K562 (cell line): ENCODE data around the gene MCM7. TPM values are rescaled to one million over a fixed set of nuclear protein-coding genes. Genes with fewer than 3 reads are reported as not detected.

Experiments
- BHLHE40 ChIP-seq: IDR thresholded peaks from 2 replicates; pipeline ENCODE4 v1.6.1; 2011; ENCODE audit warnings: low read length, improper control_type of control experiment
- BRD4 ChIP-seq: fragments of 200-600 bp; sonication (generic); IDR thresholded peaks from 2 replicates; pipeline ENCODE4 v1.6.1; 2017; ENCODE audit warnings: inconsistent platforms
- DIDO1 ChIP-seq: fragments of 450-650 bp; IDR thresholded peaks from 2 replicates; pipeline ENCODE4 v1.6.1; 2016; ENCODE audit warnings: low read depth, missing biosample characterization, missing genetic modification characterization
- EP300 ChIP-seq: IDR thresholded peaks from 2 replicates; pipeline ENCODE4 v1.6.1; 2012; ENCODE audit warnings: low read length, improper control_type of control experiment
- ETV1 ChIP-seq: fragments of 450-650 bp; conservative IDR thresholded peaks from 2 replicates; pipeline ENCODE4 v1.6.1; 2016; ENCODE audit warnings: missing genetic modification characterization, control low read depth, low read depth, missing compliant biosample characterization
- ETV5 ChIP-seq: sonication (generic); formaldehyde crosslinking; IDR thresholded peaks from 2 replicates; pipeline ENCODE4 v1.4.0; 2020; ENCODE audit warnings: low read depth, mild to moderate bottlenecking, missing genetic modification reagents
- JUN ChIP-seq, 2 experiments: sonication (generic) in 1 of 2; formaldehyde crosslinking in 1 of 2; IDR thresholded peaks; 2 replicates each; pipeline versions ENCODE4 v1.6.1 to v1.8.0; 2012 to 2022; ENCODE audit warnings: borderline replicate concordance in 2 of 2, mild to moderate bottlenecking in 2 of 2, improper control_type of control experiment in 1 of 2, low read depth in 1 of 2, low read length in 1 of 2, missing genetic modification reagents in 1 of 2
- KAT2B ChIP-seq: IDR thresholded peaks from one replicate; pipeline ENCODE4 v1.6.1; 2012; ENCODE audit warnings: low read depth, mild to moderate bottlenecking, control low read depth, inconsistent platforms, low read length, moderate library complexity
- KDM2B ChIP-seq: fragments of 250-450 bp; sonication (Bioruptor Pico); IDR thresholded peaks from 2 replicates; pipeline ENCODE4 v1.8.0; 2021; ENCODE audit warnings: mild to moderate bottlenecking, moderate library complexity
- MEIS2 ChIP-seq: fragments of 450-650 bp; IDR thresholded peaks from 2 replicates; pipeline ENCODE4 v1.6.1; 2014; ENCODE audit warnings: mild to moderate bottlenecking; ENCODE audit not compliant: partially characterized antibody
- TAF9B ChIP-seq: fragments of 450-650 bp; IDR thresholded peaks from 2 replicates; pipeline ENCODE4 v1.6.1; 2018; ENCODE audit warnings: mild to moderate bottlenecking; ENCODE audit not compliant: partially characterized antibody
- ZNF347 ChIP-seq: fragments of 450-650 bp; formaldehyde crosslinking; IDR thresholded peaks from 2 replicates; pipeline ENCODE4 v1.4.0; 2020; ENCODE audit warnings: low read depth, mild to moderate bottlenecking, moderate library complexity
- polyA plus RNA-seq, 8 experiments: library from polyadenylated mRNA; depleted of rRNA in 4 of 8; stranded (reverse) in 5 of 8; unstranded in 3 of 8; fragments of >200 nt; fragmentation: Nextera tagmentation in 2 of 8; fragmentation: Illumina TruSeq in 1 of 8; extraction: Ambion mirVana in 2 of 8; extraction: Trizol in 1 of 8; gene quantifications; 2 replicates each; pipeline versions ENCODE4 v1.2.1 to v1.2.3, GENCODE V29; 2011 to 2014; ENCODE audit warnings: inconsistent platforms in 1 of 8, missing spikeins in 1 of 8
- total RNA-seq, 7 experiments: library from RNA; depleted of rRNA in 6 of 7; stranded (reverse); fragments of >200 nt in 6 of 7; fragmentation: Illumina TruSeq in 2 of 7; extraction: Trizol in 2 of 7; gene quantifications; 2 replicates each; pipeline versions ENCODE4 v1.2.1 to v1.2.3, GENCODE V29; 2011 to 2021; ENCODE audit warnings: low replicate concordance in 1 of 7
- TF ChIP-seq, protein P1 (sequence below): fragments of 200-800 bp; sonication (Bioruptor generic); IDR thresholded peaks from 2 replicates; pipeline ENCODE4 v1.6.1; 2017; ENCODE audit warnings: missing genetic modification characterization, missing compliant biosample characterization
- TF ChIP-seq, protein P2 (sequence below), 3 experiments: fragments of 200-800 bp in 1 of 3; sonication (Bioruptor generic) in 1 of 3; sonication (generic) in 1 of 3; formaldehyde crosslinking in 1 of 3; IDR thresholded peaks; 2 replicates each; pipeline versions ENCODE4 v1.6.1 to v1.8.0; 2016 to 2022; ENCODE audit warnings: mild to moderate bottlenecking in 2 of 3, missing compliant biosample characterization in 2 of 3, missing genetic modification characterization in 2 of 3, missing genetic modification reagents in 1 of 3
- TF ChIP-seq, protein P3 (sequence below): fragments of 450-650 bp; IDR thresholded peaks from 2 replicates; pipeline ENCODE4 v1.6.1; 2016; ENCODE audit warnings: low read depth, mild to moderate bottlenecking, moderate library complexity
- TF ChIP-seq, protein P4 (sequence below): fragments of 450-650 bp; IDR thresholded peaks from 2 replicates; pipeline ENCODE4 v1.6.1; 2016; ENCODE audit warnings: borderline replicate concordance
- TF ChIP-seq, protein P5 (sequence below): conservative IDR thresholded peaks from 2 replicates; pipeline ENCODE4 v1.6.1; 2011; ENCODE audit warnings: low read depth, mild to moderate bottlenecking, low read length; ENCODE audit not compliant: control insufficient read depth

Gene MCM7
- total and polyA plus RNA-seq, 9 of the 15 experiments (the other 6 are each of a cell fraction or from before 2014, with no cell fraction given), result 329 to 856 (median 437) TPM

DNA sequence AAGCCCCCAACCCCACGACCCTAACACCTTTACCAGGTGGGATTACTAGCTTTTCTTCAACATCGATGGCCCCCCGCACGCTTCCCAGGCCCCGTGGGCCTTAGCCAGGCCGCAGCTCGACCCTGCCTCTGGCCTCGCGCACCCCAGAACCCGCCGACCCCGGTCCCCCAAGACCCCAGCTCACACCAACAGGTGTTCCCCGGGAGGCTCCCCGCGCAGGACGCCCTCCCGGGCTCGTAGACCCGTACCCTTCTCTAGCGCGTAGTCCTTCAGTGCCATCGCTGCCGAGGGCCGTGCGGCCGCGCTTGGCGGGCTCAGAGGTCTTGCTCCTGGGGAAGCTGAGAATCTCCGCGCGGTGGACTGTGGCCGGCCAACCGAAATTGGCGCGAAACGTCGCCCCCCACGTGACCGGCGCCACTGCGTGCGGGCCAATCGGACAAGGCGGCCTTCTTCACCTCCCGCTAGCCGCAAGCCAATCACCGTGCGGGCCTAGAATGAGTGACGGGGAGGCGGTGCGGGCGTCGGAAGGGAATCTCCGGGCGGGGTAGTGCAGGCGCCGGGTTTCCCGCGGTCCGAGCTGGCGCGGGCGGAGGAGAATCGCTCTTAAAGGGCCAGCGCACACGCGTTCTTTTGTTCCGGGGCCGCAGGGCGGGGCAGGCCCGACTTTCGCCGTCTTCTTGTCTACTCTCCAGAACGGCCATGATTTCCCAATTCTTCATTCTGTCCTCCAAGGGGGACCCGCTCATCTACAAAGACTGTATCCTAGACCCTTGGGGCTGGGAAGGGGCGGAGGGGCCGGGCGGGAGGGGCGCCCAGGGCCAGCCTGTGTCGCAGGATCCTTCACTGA lies at the start of gene MCM7, which contains the start of gene AP4M1 (continued):
- TF ChIP-seq, protein P1, sequence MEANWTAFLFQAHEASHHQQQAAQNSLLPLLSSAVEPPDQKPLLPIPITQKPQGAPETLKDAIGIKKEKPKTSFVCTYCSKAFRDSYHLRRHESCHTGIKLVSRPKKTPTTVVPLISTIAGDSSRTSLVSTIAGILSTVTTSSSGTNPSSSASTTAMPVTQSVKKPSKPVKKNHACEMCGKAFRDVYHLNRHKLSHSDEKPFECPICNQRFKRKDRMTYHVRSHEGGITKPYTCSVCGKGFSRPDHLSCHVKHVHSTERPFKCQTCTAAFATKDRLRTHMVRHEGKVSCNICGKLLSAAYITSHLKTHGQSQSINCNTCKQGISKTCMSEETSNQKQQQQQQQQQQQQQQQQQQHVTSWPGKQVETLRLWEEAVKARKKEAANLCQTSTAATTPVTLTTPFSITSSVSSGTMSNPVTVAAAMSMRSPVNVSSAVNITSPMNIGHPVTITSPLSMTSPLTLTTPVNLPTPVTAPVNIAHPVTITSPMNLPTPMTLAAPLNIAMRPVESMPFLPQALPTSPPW (CRISPR knock-in tag), result peak; percentile 92
- no peak for TF ChIP-seq KAT2B
- no peak for TF ChIP-seq DIDO1 (tag)
- peak; percentile 85 for TF ChIP-seq ETV5 (CRISPR knock-in tag)
- 0 out of 2 replicates have a peak, but pooled peaks have one; percentile 42 for TF ChIP-seq KDM2B (CRISPR knock-in tag)
- 0 out of 2 replicates have a peak, but pooled peaks have one; percentile 11 for TF ChIP-seq ETV1
- TF ChIP-seq, protein P2, sequence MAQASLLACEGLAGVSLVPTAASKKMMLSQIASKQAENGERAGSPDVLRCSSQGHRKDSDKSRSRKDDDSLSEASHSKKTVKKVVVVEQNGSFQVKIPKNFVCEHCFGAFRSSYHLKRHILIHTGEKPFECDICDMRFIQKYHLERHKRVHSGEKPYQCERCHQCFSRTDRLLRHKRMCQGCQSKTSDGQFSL (CRISPR knock-in tag; IDR thresholded peaks at IDR 0.05), result no peak
- TF ChIP-seq, protein P2 (tag; IDR thresholded peaks at IDR 0.05), result no peak
- 0 out of 2 replicates have a peak, but pooled peaks have one; percentile 26 for TF ChIP-seq ZNF347 (CRISPR knock-in tag)
- TF ChIP-seq EP300, result peak; percentile 15
- peak; percentile 77; the same call in 1 of the 2 replicates for TF ChIP-seq JUN (IDR thresholded peaks at IDR 0.05; ENCODE audit: borderline replicate concordance, low read depth, low read length)
- peak; percentile 89 for TF ChIP-seq JUN (CRISPR knock-in tag; IDR thresholded peaks at IDR 0.05; ENCODE audit: borderline replicate concordance)
- peak; percentile 97 for TF ChIP-seq BRD4
- TF ChIP-seq, protein P3, sequence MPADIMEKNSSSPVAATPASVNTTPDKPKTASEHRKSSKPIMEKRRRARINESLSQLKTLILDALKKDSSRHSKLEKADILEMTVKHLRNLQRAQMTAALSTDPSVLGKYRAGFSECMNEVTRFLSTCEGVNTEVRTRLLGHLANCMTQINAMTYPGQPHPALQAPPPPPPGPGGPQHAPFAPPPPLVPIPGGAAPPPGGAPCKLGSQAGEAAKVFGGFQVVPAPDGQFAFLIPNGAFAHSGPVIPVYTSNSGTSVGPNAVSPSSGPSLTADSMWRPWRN, result peak; percentile 36; the same call in 1 of the 2 replicates
- TF ChIP-seq TAF9B, result peak; percentile 89
- peak; percentile 75 for TF ChIP-seq MEIS2
- TF ChIP-seq, protein P4, sequence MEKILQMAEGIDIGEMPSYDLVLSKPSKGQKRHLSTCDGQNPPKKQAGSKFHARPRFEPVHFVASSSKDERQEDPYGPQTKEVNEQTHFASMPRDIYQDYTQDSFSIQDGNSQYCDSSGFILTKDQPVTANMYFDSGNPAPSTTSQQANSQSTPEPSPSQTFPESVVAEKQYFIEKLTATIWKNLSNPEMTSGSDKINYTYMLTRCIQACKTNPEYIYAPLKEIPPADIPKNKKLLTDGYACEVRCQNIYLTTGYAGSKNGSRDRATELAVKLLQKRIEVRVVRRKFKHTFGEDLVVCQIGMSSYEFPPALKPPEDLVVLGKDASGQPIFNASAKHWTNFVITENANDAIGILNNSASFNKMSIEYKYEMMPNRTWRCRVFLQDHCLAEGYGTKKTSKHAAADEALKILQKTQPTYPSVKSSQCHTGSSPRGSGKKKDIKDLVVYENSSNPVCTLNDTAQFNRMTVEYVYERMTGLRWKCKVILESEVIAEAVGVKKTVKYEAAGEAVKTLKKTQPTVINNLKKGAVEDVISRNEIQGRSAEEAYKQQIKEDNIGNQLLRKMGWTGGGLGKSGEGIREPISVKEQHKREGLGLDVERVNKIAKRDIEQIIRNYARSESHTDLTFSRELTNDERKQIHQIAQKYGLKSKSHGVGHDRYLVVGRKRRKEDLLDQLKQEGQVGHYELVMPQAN, result peak; percentile 92
- peak; percentile 92 for TF ChIP-seq BHLHE40
- TF ChIP-seq, protein P5, sequence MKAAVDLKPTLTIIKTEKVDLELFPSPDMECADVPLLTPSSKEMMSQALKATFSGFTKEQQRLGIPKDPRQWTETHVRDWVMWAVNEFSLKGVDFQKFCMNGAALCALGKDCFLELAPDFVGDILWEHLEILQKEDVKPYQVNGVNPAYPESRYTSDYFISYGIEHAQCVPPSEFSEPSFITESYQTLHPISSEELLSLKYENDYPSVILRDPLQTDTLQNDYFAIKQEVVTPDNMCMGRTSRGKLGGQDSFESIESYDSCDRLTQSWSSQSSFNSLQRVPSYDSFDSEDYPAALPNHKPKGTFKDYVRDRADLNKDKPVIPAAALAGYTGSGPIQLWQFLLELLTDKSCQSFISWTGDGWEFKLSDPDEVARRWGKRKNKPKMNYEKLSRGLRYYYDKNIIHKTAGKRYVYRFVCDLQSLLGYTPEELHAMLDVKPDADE, result peak; percentile 43
